Common myeloid progenitor, CD34-positive (primary cell): ENCODE measurements around the gene AMBP.

Experiments
- CTCF ChIA-PET: fragments of 350-600 bp; sonication (Branson Sonifier 250); formaldehyde crosslinking; loops from one replicate; lab custom pipeline; 2021; ENCODE audit warnings: antibody characterized with exemption; lab: Charles Lee
- POLR2A ChIA-PET: fragments of 350-600 bp; sonication (Branson Sonifier 250); formaldehyde crosslinking; loops from one replicate; lab custom pipeline; 2021; ENCODE audit warnings: antibody characterized with exemption; lab: Charles Lee
- DNase-seq, 3 donors: peaks; one replicate each; pipeline versions ENCODE4 v3.0.0 to v3.0.0-alpha.2; 2013
- H3K27ac ChIP-seq, 2 experiments: 1 replicate in 1 of 2; 2 replicates in 1 of 2; pipeline ENCODE4 v1.7.0; 2013; ENCODE audit warnings: inconsistent platforms in 2 of 2, low read length in 2 of 2, mild to moderate bottlenecking in 2 of 2, low read depth in 1 of 2, moderate library complexity in 1 of 2; ENCODE audit not compliant: severe bottlenecking in 2 of 2, insufficient read depth in 1 of 2, poor library complexity in 1 of 2
- H3K27me3 ChIP-seq, 5 experiments: replicated peaks in 2 of 5; 1 replicate in 3 of 5; 2 replicates in 2 of 5; pipeline versions ENCODE4 v1.6.1 to v1.7.0; 2013; ENCODE audit warnings: low read length in 4 of 5, mild to moderate bottlenecking in 2 of 5, moderate library complexity in 2 of 5, inconsistent platforms in 1 of 5; ENCODE audit not compliant: insufficient read depth in 5 of 5, control insufficient read depth in 4 of 5
- H3K36me3 ChIP-seq, 4 experiments: 1 replicate in 2 of 4; 2 replicates in 2 of 4; pipeline versions ENCODE4 v1.6.1 to v1.7.0; 2013; ENCODE audit warnings: low read length in 3 of 4, control low read depth in 1 of 4, mild to moderate bottlenecking in 1 of 4; ENCODE audit not compliant: control insufficient read depth in 4 of 4, insufficient read depth in 4 of 4
- H3K4me1 ChIP-seq, 4 experiments: 1 replicate in 3 of 4; 2 replicates in 1 of 4; pipeline versions ENCODE4 v1.6.1 to v1.7.1; 2013; ENCODE audit warnings: low read length in 3 of 4, mild to moderate bottlenecking in 3 of 4, control low read depth in 1 of 4, inconsistent platforms in 1 of 4, moderate library complexity in 1 of 4; ENCODE audit not compliant: control insufficient read depth in 4 of 4, insufficient read depth in 4 of 4; ENCODE audit errors: control extremely low read depth in 1 of 4
- H3K4me3 ChIP-seq, 7 experiments: 1 replicate in 4 of 7; 2 replicates in 3 of 7; pipeline versions ENCODE4 v1.5.1 to v1.7.0; 2013; ENCODE audit warnings: mild to moderate bottlenecking in 7 of 7, low read length in 6 of 7, moderate library complexity in 6 of 7, inconsistent platforms in 2 of 7, low read depth in 2 of 7, control low read depth in 1 of 7; ENCODE audit not compliant: insufficient read depth in 4 of 7, control insufficient read depth in 1 of 7; ENCODE audit errors: extremely low read depth in 1 of 7
- H3K9me3 ChIP-seq, 5 experiments: 1 replicate in 4 of 5; 2 replicates in 1 of 5; pipeline versions ENCODE4 v1.6.1 to v1.7.1; 2013; ENCODE audit warnings: low read length in 4 of 5, mild to moderate bottlenecking in 2 of 5, inconsistent platforms in 1 of 5, low read depth in 1 of 5, moderate library complexity in 1 of 5; ENCODE audit not compliant: control insufficient read depth in 4 of 5, insufficient read depth in 2 of 5; ENCODE audit errors: control extremely low read depth in 1 of 5
- WGBS: methylation state at CpG from one replicate; pipeline ENCODE4 v1.1.5; 2013; ENCODE audit not compliant: insufficient coverage; 5-methylcytosine and 5-hydroxymethylcytosine counted together

AMBP gene

DNA sequence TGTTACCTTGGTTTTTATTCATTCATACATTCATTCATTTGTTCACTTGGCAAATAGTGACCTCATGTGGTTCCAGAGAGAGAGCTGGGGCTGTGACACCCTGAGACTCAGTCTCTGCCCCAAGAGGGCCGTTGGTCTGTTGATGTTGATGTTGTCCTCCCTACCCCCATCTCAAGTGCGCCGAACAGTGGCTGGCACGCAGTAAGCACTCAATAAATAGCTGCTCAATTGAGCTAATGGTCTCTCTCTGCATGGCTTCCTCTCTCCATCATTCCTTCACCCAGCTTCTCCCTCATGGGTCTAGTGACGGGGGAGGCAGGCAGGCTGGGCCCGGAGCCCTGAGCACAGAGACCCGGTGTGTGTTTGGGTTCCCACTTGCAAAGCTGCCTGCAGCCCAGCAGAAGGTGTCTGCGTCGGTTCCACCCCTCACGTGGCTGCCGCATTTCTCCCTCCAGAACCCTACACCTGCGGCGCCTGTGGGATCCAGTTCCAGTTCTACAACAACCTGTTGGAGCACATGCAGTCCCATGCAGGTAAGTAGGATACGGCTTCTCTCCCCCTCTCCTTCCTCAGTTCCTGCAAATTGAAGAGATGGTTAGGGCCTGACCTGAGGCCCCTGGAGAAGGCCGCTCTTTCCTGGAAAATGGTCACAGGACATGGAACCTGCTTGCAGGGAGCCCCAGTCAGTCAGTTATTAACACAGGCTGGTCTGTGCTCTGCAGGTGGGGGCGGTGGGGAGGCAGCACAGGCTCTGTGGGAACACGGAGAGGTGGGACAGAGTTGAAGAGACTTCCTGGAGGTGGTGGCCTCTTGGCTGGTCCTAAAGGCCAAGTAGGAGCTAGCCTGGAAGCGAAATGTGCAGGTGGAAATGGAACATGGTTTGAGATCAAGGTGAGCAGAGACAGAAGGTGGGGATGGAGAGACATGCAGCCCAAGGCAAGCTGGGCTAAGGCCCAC, 42.0 kb downstream of the AMBP start:
- POLR2A ChIA-PET: no interaction called here

GRCh38 chr9:114035221-114035844, 42.8 kb downstream of the AMBP start:
- H3K36me3 ChIP-seq: peaks cover 3 to 84% (median 32%) of the 10 kb centered on the region in 4 experiments
- no peaks in the 10 kb centered on the region for H3K4me1 ChIP-seq
- H3K27ac ChIP-seq: no peak overlapping the region
- no peak overlapping the region for H3K4me3 ChIP-seq
- POLR2A ChIA-PET: no interaction called here
- WGBS: 97% methylated on average over 17 of the region's 17 CpGs
- no peak for DNase-seq
- H3K9me3 ChIP-seq: peaks cover 0 to 2% (median 0%) of the 10 kb centered on the region in 5 experiments
- CTCF ChIA-PET: interaction anchor here (1.1 kb wide), 1 partner anchor 299 kb away, joined by 3 read pairs; no protein-coding TSS in a partner anchor
- no peaks in the 10 kb centered on the region for H3K27me3 ChIP-seq

More for the DNA sequence above, 42.0 kb downstream of the AMBP start:
- Histone ChIP-seq H3K36me3 (peaks cover 3 to 80% (median 27%) of the 10 kb centered on the region in 4 experiments), H3K27ac (no peak overlapping the region), H3K4me1 (no peaks in the 10 kb centered on the region), H3K27me3 (no peaks in the 10 kb centered on the region), H3K9me3 (peaks cover 0 to 2% (median 0%) of the 10 kb centered on the region in 5 experiments), H3K4me3 (no peak overlapping the region)
- no peak for DNase-seq
- 99% methylated on average over 15 of the region's 18 CpGs for WGBS
- CTCF ChIA-PET: interaction anchor here (1.1 kb wide), 1 partner anchor 300 kb away, joined by 3 read pairs; no protein-coding TSS in a partner anchor

GRCh38 chr9:114034661-114035062, 43.4 kb downstream of the AMBP start:
- CTCF ChIA-PET: interaction anchor here (1.0 to 1.8 kb wide), 2 partner anchors 41 to 225 kb away, joined by 3 to 4 read pairs; no protein-coding TSS in a partner anchor
- H3K27ac ChIP-seq: no peak overlapping the region
- WGBS: 98% methylated on average over 4 of the region's 4 CpGs
- peaks cover 0 to under 1% (median 0%) of the 10 kb centered on the region in 4 experiments for H3K4me1 ChIP-seq
- POLR2A ChIA-PET: no interaction called here
- H3K9me3 ChIP-seq: peaks cover 0 to 2% (median 0%) of the 10 kb centered on the region in 5 experiments
- H3K36me3 ChIP-seq: peaks cover 3 to 78% (median 34%) of the 10 kb centered on the region in 4 experiments
- DNase-seq: no peak
- no peak overlapping the region for H3K4me3 ChIP-seq
- no peaks in the 10 kb centered on the region for H3K27me3 ChIP-seq

GRCh38 chr9:114034196-114034595, 43.9 kb downstream of the AMBP start:
- no peak overlapping the region for H3K4me3 ChIP-seq
- 98% methylated on average over 8 of the region's 10 CpGs for WGBS
- ChIA-PET POLR2A (no interaction called here), CTCF (interaction anchor here (1.0 to 2.1 kb wide), 7 partner anchors 15 to 352 kb away, joined by 3 to 8 read pairs (median 5); no protein-coding TSS in a partner anchor)
- peaks cover 5 to 74% (median 34%) of the 10 kb centered on the region in 4 experiments for H3K36me3 ChIP-seq
- DNase-seq: no peak
- H3K27ac ChIP-seq: no peak overlapping the region
- no peaks in the 10 kb centered on the region for H3K27me3 ChIP-seq
- H3K9me3 ChIP-seq: peaks cover 0 to 2% (median 0%) of the 10 kb centered on the region in 5 experiments
- peaks cover 0 to 5% (median under 1%) of the 10 kb centered on the region in 4 experiments for H3K4me1 ChIP-seq

DNA sequence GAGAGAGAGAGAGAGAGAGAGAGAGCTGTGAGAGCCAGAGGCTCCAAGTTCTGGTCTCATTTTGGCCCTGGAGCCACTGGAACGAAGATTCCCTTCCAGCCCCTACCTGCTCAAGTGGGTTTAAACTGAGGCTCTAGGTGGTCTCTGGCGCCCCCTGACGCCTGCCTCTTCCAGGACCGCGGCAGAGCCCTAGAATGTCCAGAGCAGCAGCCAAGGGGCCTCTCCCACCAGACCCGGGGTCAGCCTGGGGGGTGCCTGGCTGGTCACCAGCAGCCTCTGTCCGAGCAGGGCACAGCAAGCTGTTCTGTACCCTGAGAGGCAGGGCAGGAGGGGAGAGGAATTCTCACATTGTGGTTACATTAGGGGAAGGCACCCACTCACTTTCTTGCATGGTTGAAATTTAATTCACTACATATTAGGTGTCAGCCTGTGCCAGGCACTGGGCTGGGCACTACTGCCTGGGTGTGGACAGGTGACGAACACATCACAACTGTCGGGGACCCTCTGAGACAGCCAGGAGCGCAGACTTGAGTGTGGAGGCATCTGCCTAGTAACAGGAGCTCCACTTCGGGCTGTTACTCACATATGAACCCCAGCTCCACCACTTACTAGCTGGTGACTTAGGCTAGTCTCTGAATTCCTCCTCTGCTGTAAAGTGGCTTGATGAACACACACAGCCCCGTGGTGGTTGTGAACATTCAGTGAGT, 44.5 kb downstream of the AMBP start:
- H3K27ac ChIP-seq: no peak overlapping the region
- H3K4me1 ChIP-seq: peaks cover 0 to 6% (median under 1%) of the 10 kb centered on the region in 4 experiments
- CTCF ChIA-PET: interaction anchor here (0.8 to 2.1 kb wide), 13 partner anchors 14 to 352 kb away, joined by 3 to 8 read pairs (median 4); no protein-coding TSS in a partner anchor
- H3K4me3 ChIP-seq: no peak overlapping the region
- peak; percentile 13 to 45 (median 34) for DNase-seq
- H3K9me3 ChIP-seq: peaks cover 0 to 2% (median 0%) of the 10 kb centered on the region in 5 experiments
- H3K27me3 ChIP-seq: no peaks in the 10 kb centered on the region
- peaks cover 6 to 72% (median 32%) of the 10 kb centered on the region in 4 experiments for H3K36me3 ChIP-seq
- WGBS: 84% methylated on average over 9 of the region's 12 CpGs
- POLR2A ChIA-PET: no interaction called here

- no peak overlapping the region for H3K4me3 ChIP-seq
- H3K9me3 ChIP-seq: peaks cover 0 to 2% (median 0%) of the 10 kb centered on the region in 5 experiments
- ChIA-PET CTCF (interaction anchor here (0.6 to 2.1 kb wide), 8 partner anchors 18 to 350 kb away, joined by 3 to 8 read pairs (median 4); no protein-coding TSS in a partner anchor), POLR2A (no interaction called here)
- DNase-seq: no peak
- peaks cover 0 to 6% (median under 1%) of the 10 kb centered on the region in 4 experiments for H3K4me1 ChIP-seq
- 97% methylated on average over 12 of the region's 19 CpGs for WGBS
- H3K27ac ChIP-seq: no peak overlapping the region
- peaks cover 8 to 64% (median 30%) of the 10 kb centered on the region in 4 experiments for H3K36me3 ChIP-seq
- no peaks in the 10 kb centered on the region for H3K27me3 ChIP-seq
Observed at GRCh38 chr9:114031948-114032840, 45.9 kb downstream of the AMBP start.
